H1 (cell line): ENCODE results near the gene RAB3C.

ENCODE experiments used
- CBX5 ChIP-seq: fragments of 300-800, 300-1000 bp; sonication (generic); IDR thresholded peaks from 2 replicates; pipeline ENCODE4 v1.7.1; 2016; ENCODE audit warnings: antibody characterized with exemption, low read length, low read depth
- CEBPB ChIP-seq: IDR thresholded peaks from 2 replicates; pipeline ENCODE4 v1.6.1; 2012; ENCODE audit warnings: low read depth, low read length
- CTCF ChIP-seq, 3 experiments: IDR thresholded peaks; 1 replicate in 2 of 3; 2 replicates in 1 of 3; pipeline versions ENCODE4 v1.5.1 to v1.6.1; 2011; ENCODE audit warnings: low read length in 3 of 3, mild to moderate bottlenecking in 3 of 3, inconsistent platforms in 2 of 3, low read depth in 1 of 3, moderate library complexity in 1 of 3; ENCODE audit not compliant: insufficient read depth in 1 of 3; ENCODE audit errors: control extremely low read depth in 1 of 3
- EP300 ChIP-seq, 2 experiments: IDR thresholded peaks; 1 replicate in 1 of 2; 2 replicates in 1 of 2; pipeline ENCODE4 v1.6.1; 2011 to 2012; ENCODE audit warnings: low read depth in 2 of 2, low read length in 2 of 2, mild to moderate bottlenecking in 2 of 2, borderline replicate concordance in 1 of 2, inconsistent platforms in 1 of 2, moderate library complexity in 1 of 2
- EZH2 ChIP-seq: fragments of 200-600 bp; sonication (generic); IDR thresholded peaks from 2 replicates; pipeline ENCODE4 v1.7.1; 2012; ENCODE audit warnings: low read depth, mild to moderate bottlenecking, moderate library complexity, low read length, inconsistent platforms; ENCODE audit not compliant: severe bottlenecking
- POLR2AphosphoS5 ChIP-seq: IDR thresholded peaks from 2 replicates; pipeline ENCODE4 v1.6.1; 2011; ENCODE audit warnings: low read depth, low read length
- SP1 ChIP-seq: IDR thresholded peaks from 2 replicates; pipeline ENCODE4 v1.6.1; 2011; ENCODE audit warnings: low read depth, low read length

- TF ChIP-seq EP300 (IDR thresholded peaks at IDR 0.05; ENCODE audit: borderline replicate concordance in 1 of 2, low read depth in 2 of 2, low read length in 2 of 2), result no peak
- no peak for TF ChIP-seq EZH2
- TF ChIP-seq POLR2AphosphoS5, result no peak
- TF ChIP-seq CBX5, result no peak
- TF ChIP-seq CTCF (IDR thresholded peaks at IDR 0.05; ENCODE audit: control extremely low read depth in 1 of 3, insufficient read depth in 1 of 3, low read depth in 1 of 3, low read length in 3 of 3), result no peak
- no peak for TF ChIP-seq SP1
- no peak for TF ChIP-seq CEBPB
Measured at GRCh38 chr5:58901271-58901670, 318.4 kb downstream of the RAB3C start.
